ENCODE measurements around the gene PAM.

The PAM gene

GRCh38 chr5:102753889-102754766 lies 977 bp upstream of the PAM start:
- no peak for DNase-seq

GRCh38 chr5:102755686-102756371 lies 724 bp downstream of the PAM start:
- peak; percentile 87 for DNase-seq

GRCh38 chr5:102758576-102758975 lies 3.5 kb downstream of the PAM start:
- DNase-seq = peak; percentile 75

GRCh38 chr5:102759289-102759688 lies 4.2 kb downstream of the PAM start:
- DNase-seq = no peak

GRCh38 chr5:102759700-102760099 lies 4.6 kb downstream of the PAM start:
- DNase-seq = no peak

- DNase-seq = peak; percentile 13
Observed at GRCh38 chr5:102760815-102761214, 5.7 kb downstream of the PAM start.

- DNase-seq = peak; percentile 51
Observed at GRCh38 chr5:102762095-102762534, 7.0 kb downstream of the PAM start.

- peak; percentile 7 for DNase-seq
Observed at GRCh38 chr5:102762562-102763227, 7.6 kb downstream of the PAM start.

- DNase-seq = no peak
Observed at GRCh38 chr5:102763734-102764133, 8.6 kb downstream of the PAM start.

GRCh38 chr5:102764381-102765004 lies 9.4 kb downstream of the PAM start:
- DNase-seq = no peak

GRCh38 chr5:102765350-102765749 lies 10.2 kb downstream of the PAM start:
- DNase-seq = no peak

- DNase-seq = no peak
Observed at GRCh38 chr5:102766295-102767090, 11.4 kb downstream of the PAM start.

- DNase-seq = no peak
Observed at GRCh38 chr5:102767862-102768261, 12.8 kb downstream of the PAM start.

GRCh38 chr5:102770803-102771202 lies 15.7 kb downstream of the PAM start:
- DNase-seq = no peak

- DNase-seq = no peak
Observed at GRCh38 chr5:102771435-102771834, 16.3 kb downstream of the PAM start.

- no peak for DNase-seq
Observed at GRCh38 chr5:102772273-102772672, 17.2 kb downstream of the PAM start.

- DNase-seq = no peak
Observed at GRCh38 chr5:102773133-102773532, 18.0 kb downstream of the PAM start.

- DNase-seq = peak; percentile 7
Observed at GRCh38 chr5:102775756-102776155, 20.7 kb downstream of the PAM start.

GRCh38 chr5:102777099-102777498 lies 22.0 kb downstream of the PAM start:
- no peak for DNase-seq

GRCh38 chr5:102778478-102778877 lies 23.4 kb downstream of the PAM start:
- peak; percentile 85 for DNase-seq

GRCh38 chr5:102781359-102781758 lies 26.3 kb downstream of the PAM start:
- DNase-seq = no peak

GRCh38 chr5:102781786-102782185 lies 26.7 kb downstream of the PAM start:
- no peak for DNase-seq

Data from fibroblast of skin of right biceps (primary cell).